ENCODE data around the gene GTF3C1.

- TF ChIP-seq CTCF (IDR thresholded peaks at IDR 0.05), result no peak
- TF ChIP-seq ZFX (IDR thresholded peaks at IDR 0.05; ENCODE audit: borderline replicate concordance), result no peak
These were observed 84.9 kb downstream of the GTF3C1 start for GRCh38 chr16:27464626-27465482.

Measured in 22Rv1 (cell line).